GM12872 (cell line): Measurements from ENCODE around the gene EGFR.

Source experiments
- CTCF ChIP-seq: IDR thresholded peaks from 3 replicates; pipeline ENCODE4 v1.5.1; 2011; ENCODE audit warnings: low read depth, mild to moderate bottlenecking, low read length, moderate library complexity; ENCODE audit not compliant: insufficient read depth

The EGFR gene

GRCh38 chr7:55018361-55019190 is at the start of gene EGFR:
TSS of gene EGFR (plus strand) at chr7:55019017. CDS start at chr7:55019278, 261 bp downstream.
- TF ChIP-seq CTCF: no peak

- no peak for TF ChIP-seq CTCF
These were observed 49.4 kb upstream of the EGFR start for GRCh38 chr7:54969208-54969967.

GRCh38 chr7:54972733-54973294 is 46.0 kb upstream of the EGFR start:
- no peak for TF ChIP-seq CTCF

DNA sequence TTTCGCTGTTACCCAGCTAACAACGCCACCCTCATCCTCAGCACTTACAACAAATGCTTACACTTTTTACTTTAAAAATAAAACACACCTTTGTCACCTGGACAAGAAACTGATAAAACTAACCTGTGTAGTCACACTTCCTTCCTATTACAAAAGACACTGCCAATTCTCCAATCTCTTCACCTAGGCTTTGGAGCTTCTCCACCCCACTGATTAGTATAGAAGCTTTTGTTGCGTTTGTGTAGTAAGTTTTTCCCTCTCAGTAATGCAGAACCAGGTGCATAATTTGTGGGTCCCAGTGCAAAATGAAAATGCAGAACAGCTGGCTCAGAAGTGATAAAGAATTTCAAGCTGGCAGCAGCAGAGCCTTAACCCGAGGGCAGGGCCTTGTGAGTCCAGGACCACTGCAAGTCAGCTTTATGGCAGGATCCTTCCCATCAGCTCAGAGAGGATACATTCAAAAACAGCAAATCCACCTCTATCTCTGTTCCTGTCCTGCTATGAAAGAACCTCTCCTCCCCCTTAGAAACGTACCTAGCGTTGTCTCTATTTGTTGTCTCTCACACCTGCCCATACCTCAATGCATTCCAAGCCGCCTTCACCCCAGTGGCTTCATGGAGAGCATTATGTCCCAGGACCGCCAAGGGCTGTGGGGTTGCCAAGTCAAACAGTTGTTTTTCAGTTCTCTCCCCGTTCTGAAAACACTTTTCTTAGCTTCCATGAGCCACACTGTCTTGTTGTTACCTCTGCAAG is 40.3 kb upstream of the EGFR start:
- no peak for TF ChIP-seq CTCF

- no peak for TF ChIP-seq CTCF
These were observed 38.3 kb upstream of the EGFR start for GRCh38 chr7:54980521-54980920.

GRCh38 chr7:54981913-54982312 is 36.9 kb upstream of the EGFR start:
- no peak for TF ChIP-seq CTCF
